ENCODE results near the gene FRMD8. TPM values are rescaled to one million over a fixed set of nuclear protein-coding genes. Genes with fewer than 3 reads are reported as not detected.
A peak's percentile ranks its signal among the peaks of the same experiment; 100 is the strongest.

The FRMD8 gene
- total and polyA plus RNA-seq, 9 of the 15 experiments (the other 6 are each of a cell fraction or from before 2014, with no cell fraction given): 4.5 to 54.5 (median 15.8) TPM

DNA sequence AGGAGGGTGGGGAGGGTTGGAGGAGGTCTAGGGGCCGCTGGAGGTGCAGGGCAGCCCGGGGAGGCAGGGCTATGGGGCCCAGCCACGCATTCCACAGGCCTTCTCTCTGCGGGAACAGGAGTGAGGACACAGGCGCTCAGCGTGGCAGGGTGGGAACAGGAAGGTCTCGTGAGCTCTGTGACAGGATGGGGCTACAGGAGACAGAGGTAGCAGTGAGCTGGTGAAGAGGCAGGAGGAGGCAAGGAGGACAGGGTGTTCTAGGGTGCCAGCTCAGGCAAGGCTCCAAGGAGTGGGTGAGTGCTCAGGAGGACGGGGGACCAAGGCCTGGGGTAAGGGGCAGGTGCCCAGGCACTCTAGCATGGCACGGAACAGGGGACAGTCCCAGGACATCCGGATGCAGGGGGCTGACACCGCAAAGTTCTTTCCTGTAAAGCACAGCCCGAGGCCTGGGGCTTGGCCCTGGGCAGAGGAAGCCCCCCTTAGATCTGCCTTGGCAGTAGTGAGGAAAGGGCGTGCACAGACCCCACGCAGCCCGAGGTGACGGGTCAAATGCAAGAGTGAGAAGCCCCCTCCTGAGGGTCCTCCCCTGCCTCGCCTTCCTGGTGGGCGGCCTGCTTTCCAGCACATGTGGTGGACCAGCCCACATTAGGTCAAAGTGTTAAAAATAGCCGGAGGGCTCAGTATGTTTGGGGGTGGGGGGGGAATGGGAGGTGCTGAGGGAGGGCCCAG is 31.4 kb downstream of the FRMD8 start (continued):
- TF ChIP-seq, protein P1, sequence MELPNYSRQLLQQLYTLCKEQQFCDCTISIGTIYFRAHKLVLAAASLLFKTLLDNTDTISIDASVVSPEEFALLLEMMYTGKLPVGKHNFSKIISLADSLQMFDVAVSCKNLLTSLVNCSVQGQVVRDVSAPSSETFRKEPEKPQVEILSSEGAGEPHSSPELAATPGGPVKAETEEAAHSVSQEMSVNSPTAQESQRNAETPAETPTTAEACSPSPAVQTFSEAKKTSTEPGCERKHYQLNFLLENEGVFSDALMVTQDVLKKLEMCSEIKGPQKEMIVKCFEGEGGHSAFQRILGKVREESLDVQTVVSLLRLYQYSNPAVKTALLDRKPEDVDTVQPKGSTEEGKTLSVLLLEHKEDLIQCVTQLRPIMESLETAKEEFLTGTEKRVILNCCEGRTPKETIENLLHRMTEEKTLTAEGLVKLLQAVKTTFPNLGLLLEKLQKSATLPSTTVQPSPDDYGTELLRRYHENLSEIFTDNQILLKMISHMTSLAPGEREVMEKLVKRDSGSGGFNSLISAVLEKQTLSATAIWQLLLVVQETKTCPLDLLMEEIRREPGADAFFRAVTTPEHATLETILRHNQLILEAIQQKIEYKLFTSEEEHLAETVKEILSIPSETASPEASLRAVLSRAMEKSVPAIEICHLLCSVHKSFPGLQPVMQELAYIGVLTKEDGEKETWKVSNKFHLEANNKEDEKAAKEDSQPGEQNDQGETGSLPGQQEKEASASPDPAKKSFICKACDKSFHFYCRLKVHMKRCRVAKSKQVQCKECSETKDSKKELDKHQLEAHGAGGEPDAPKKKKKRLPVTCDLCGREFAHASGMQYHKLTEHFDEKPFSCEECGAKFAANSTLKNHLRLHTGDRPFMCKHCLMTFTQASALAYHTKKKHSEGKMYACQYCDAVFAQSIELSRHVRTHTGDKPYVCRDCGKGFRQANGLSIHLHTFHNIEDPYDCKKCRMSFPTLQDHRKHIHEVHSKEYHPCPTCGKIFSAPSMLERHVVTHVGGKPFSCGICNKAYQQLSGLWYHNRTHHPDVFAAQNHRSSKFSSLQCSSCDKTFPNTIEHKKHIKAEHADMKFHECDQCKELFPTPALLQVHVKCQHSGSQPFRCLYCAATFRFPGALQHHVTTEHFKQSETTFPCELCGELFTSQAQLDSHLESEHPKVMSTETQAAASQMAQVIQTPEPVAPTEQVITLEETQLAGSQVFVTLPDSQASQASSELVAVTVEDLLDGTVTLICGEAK (IDR thresholded peaks at IDR 0.05): 0 out of 2 replicates have a peak, but pooled peaks have one; percentile 9
- TF ChIP-seq, protein P1 (CRISPR knock-in tag; IDR thresholded peaks at IDR 0.05): 0 out of 2 replicates have a peak, but pooled peaks have one; percentile 24
- no peak for TF ChIP-seq ZNF133 (CRISPR knock-in tag; IDR thresholded peaks at IDR 0.05)
- TF ChIP-seq TCF7 (IDR thresholded peaks at IDR 0.05; ENCODE audit: borderline replicate concordance): no peak
- TF ChIP-seq ZFX (CRISPR knock-in tag; IDR thresholded peaks at IDR 0.05): no peak
- TF ChIP-seq KLF13 (tag; IDR thresholded peaks at IDR 0.05; ENCODE audit: borderline replicate concordance, low read depth): no peak
- no peak for TF ChIP-seq SMC3 (conservative IDR thresholded peaks at IDR 0.05; ENCODE audit: insufficient read depth, low read depth, low read length)
- TF ChIP-seq ATF1 (CRISPR knock-in tag; IDR thresholded peaks at IDR 0.05): no peak
- no peak for TF ChIP-seq ATF1 (tag; IDR thresholded peaks at IDR 0.05)
- TF ChIP-seq, protein P2, sequence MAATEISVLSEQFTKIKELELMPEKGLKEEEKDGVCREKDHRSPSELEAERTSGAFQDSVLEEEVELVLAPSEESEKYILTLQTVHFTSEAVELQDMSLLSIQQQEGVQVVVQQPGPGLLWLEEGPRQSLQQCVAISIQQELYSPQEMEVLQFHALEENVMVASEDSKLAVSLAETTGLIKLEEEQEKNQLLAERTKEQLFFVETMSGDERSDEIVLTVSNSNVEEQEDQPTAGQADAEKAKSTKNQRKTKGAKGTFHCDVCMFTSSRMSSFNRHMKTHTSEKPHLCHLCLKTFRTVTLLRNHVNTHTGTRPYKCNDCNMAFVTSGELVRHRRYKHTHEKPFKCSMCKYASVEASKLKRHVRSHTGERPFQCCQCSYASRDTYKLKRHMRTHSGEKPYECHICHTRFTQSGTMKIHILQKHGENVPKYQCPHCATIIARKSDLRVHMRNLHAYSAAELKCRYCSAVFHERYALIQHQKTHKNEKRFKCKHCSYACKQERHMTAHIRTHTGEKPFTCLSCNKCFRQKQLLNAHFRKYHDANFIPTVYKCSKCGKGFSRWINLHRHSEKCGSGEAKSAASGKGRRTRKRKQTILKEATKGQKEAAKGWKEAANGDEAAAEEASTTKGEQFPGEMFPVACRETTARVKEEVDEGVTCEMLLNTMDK (IDR thresholded peaks at IDR 0.05; ENCODE audit: borderline replicate concordance, insufficient read depth, low read depth, low read length, poor library complexity, severe bottlenecking): no peak
- TF ChIP-seq, protein P3, sequence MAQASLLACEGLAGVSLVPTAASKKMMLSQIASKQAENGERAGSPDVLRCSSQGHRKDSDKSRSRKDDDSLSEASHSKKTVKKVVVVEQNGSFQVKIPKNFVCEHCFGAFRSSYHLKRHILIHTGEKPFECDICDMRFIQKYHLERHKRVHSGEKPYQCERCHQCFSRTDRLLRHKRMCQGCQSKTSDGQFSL (CRISPR knock-in tag; IDR thresholded peaks at IDR 0.05): no peak
- TF ChIP-seq, protein P3 (tag; IDR thresholded peaks at IDR 0.05): 0 out of 4 replicates have a peak, but pooled peaks of 1 of the 2 experiments have one; percentile 70
- TF ChIP-seq SMARCA4 (IDR thresholded peaks at IDR 0.05): no peak
- TF ChIP-seq POLR2AphosphoS2 (IDR thresholded peaks at IDR 0.05; ENCODE audit: low read length): no peak
- TF ChIP-seq ZSCAN32 (CRISPR knock-in tag; IDR thresholded peaks at IDR 0.05): no peak

Data from K562 (cell line).